Umbilical cord (tissue), 2 donors: ENCODE data around the gene SGIP1. TPM values are rescaled to one million over a fixed set of nuclear protein-coding genes. Genes with fewer than 3 reads are reported as not detected.

Experiments
- DNase-seq: peaks from one replicate; pipeline ENCODE4 v3.0.0-alpha.2; 2015; ENCODE audit warnings: low spot score
- total RNA-seq: library from RNA; depleted of rRNA; stranded (reverse); fragments of >200 nt; gene quantifications from one replicate; pipeline ENCODE4 v1.2.3, GENCODE V29; 2014; ENCODE audit warnings: low replicate concordance; ENCODE audit not compliant: insufficient read depth

Gene SGIP1
- total RNA-seq, 1 donor from 2014 or later = 4.3 TPM

DNA sequence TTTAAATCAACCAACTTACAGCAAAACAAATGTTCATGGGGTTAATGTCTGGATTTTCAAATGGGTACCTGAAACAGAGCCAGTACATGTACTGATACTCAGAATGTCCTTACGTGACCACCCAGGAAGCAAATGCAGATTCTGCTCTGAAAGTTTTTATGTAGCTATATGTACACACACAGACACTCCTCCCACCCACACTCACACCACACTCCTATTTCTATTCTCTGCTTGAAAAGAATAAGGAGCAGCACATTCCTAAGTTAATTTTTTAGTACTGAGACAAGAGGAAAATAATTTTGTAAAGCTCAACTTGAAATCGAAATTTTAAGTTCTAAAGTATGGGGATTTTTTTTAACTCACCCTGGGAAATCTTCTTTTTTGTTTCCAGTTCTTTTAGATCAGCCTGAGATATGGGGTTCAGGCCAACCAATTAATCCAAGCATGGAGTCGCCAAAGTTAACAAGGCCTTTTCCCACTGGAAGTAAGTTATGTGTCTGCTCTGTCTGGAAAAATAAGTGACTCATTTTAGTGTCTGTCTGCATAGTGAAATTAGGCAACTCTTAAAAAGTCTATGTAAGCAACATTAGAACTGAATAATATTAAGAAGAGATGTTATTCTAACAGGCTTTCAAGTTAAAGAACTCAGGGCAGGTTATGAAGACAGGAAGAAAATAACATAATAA is 142.8 kb downstream of the SGIP1 start:
- peak; percentile 87 for DNase-seq

DNA sequence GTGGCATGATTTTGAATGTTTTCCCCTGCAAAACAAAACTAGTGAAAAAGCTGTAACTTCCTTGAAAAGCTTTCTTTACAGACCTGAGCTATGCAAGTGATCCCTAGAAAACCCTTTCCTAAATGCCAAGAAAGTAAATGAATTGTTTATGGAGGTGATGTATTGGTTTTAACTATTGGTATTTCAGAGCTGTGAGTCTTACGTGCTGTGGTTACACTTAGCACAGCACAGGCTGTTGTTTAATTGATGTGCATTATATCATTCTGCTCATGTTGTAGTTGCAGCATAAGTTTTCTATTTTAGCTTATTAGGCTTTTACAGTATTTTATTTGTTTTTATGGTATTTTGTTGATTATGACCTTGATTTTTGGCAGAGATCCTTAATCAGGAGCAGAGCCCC is 144.2 kb downstream of the SGIP1 start:
- no peak for DNase-seq

DNA sequence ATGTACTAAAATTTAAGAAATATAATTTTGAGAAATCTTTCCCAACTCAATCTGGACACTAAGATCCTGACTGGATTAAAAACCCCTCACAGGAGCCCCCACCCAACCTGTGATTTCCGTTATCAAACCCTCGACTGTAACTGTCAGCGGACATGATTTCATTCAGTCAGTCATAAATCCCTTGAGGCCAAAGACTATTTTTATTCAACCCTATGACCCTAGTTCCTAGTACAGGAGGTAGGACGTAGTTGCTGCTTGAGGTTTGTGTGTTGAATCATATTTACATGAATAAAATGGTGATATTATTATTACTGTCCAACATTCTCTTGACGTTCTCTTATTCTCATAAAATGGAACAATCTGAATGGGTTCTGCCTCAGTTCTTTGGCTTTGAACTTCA is 145.2 kb downstream of the SGIP1 start:
- DNase-seq = no peak

DNA sequence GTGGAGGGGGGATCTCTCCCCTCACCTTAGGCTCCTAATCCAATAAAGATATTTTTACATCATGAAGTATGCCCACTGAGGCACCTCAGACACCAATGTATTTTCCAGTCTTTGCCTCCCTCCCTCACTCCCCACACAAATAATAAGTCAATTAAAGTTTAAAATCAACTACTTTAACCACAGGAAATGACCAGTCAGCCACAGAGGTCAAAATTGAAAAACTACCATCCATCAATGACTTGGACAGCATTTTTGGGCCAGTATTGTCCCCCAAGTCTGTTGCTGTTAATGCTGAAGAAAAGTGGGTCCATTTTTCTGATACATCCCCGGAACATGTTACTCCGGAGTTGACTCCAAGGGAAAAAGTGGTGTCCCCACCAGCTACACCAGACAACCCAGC is 147.7 kb downstream of the SGIP1 start:
- no peak for DNase-seq

DNA sequence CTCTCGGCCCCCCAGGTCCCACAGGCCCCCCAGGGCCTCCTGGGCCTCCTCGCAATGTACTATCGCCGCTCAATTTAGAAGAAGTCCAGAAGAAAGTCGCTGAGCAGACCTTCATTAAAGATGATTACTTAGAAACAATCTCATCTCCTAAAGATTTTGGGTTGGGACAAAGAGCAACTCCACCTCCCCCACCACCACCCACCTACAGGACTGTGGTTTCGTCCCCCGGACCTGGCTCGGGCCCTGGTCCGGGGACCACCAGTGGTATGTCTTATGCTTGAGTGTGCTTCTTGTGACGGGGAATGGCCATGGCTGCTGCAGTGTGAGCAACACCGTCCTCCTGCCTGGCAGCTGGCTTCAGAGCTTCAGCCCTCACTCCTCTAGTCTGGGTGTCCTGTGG is 148.2 kb downstream of the SGIP1 start:
- no peak for DNase-seq

DNA sequence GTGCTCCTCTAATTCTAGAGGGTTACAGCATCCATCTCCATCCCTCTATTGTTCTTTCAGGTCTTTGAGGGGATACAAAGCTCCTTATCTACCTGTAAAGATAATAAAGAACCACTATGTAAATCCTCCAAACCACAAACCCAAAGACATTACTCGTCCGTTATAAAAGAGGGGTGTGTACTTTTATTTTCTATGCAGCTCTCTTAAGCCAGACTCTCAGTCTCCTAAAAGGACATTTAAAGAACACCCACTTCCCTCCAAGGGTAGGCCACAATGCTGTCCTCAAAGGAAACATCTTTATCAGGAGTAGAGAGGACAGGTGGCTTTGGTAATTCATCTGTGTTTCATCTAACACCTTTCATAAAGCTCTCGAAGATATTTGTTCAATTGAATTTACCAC is 150.4 kb downstream of the SGIP1 start:
- DNase-seq = no peak

DNA sequence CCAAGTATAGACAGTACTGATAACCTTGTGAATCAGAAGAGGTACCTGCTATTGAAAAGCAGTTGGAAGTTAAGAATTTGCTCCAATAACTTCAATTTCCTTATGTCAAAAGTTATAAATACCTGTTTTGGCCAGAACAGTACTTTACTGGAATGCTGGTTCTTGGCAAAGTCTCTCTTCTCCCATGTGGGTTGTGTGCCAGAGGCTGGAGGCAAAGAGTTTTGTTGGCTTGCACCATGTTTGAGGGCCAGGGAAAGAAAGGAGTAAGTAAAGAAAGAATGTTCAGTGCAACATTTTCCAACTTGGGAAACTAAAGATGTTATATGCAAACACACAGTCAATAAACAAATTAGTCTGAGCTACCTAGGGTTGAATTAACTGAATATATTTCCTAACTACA is 151.3 kb downstream of the SGIP1 start:
- DNase-seq = no peak

DNA sequence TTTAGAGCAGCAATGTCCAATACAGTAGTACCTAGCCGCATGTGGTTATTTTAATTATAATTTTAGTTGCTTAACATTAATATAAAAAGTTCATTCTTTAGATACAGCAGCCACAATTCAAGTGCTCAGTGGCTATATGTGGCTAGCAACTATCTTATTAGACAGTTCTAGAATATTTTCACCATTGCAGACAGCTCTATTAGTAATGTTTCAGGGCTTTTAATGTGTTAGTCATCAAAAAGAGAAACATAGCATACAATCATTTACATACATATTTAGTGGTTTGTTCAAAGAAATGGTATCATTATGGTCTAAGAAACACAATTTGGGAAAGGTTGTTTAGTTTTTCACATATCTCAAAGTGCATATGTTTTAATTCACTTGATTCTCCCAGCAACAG is 151.7 kb downstream of the SGIP1 start:
- no peak for DNase-seq

DNA sequence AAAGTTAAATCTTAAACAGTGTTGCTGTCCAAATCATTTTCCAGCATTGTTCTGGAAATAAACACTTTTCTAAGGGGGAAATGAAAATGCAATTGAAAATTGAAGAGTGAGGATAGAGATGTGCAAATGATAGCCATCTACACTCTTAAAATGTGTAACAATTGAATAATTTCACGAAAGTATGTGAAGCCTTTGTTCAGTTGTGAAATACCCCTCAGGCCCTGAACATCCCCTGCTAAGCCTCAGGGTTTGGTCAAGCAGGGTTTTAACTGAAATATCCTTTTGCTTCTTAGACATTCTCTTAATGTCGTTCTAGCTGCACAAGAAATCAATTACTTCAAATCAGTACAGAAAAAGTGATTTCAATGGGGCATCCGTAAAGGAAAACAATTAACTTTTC is 152.5 kb downstream of the SGIP1 start:
- DNase-seq = no peak

DNA sequence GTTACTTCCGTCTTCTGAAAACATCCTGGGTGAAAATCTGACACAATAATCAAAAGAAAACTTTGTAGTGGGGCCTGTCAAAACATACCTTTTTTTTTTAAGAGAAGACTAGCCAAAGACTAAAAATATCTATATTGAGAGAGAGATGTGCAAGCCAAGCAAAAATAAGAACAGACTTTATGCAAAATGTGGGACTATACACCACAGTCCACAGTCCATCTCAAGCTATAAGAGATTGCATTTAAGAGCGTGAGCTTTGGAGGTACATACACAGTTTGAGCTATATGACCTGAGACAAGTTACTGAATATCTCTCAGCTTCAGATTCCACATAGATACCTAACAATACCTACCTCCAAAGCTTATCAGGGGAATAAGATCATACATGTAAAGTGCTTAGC is 153.4 kb downstream of the SGIP1 start:
- no peak for DNase-seq

DNA sequence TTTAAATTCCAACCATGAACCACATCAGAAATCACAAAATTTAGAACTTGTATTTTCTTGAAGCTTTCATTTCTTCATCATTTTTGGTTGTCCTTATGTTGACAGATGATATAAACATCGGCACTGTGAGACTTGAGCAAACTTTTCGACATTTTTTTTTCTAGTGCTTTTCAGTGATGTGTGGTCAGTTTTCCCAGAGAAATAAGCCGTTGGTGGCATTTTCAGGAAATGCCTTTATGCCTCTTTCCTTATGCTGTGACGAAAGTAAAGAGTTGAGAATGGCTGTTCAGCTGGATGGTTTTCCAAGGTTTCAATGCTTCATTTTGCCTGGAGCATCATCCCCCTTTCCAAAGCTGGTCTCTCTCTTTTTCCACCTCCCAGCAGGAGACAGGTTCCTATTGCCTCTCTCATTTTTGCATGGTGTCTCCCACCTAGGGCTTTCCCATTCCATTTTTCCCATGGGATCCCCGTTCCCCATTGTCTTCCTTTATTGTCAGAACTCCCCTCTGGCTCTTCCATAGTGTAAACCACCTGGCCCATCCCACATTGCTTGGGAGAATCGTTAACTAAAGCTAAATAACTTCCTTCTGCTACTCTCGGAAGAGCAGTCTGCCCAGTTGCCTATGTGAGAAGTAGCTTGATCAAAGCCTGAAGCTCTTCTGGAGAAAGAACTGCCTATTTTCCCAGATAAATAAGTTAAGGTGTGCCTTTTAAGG is 156.9 kb downstream of the SGIP1 start:
- DNase-seq = no peak

DNA sequence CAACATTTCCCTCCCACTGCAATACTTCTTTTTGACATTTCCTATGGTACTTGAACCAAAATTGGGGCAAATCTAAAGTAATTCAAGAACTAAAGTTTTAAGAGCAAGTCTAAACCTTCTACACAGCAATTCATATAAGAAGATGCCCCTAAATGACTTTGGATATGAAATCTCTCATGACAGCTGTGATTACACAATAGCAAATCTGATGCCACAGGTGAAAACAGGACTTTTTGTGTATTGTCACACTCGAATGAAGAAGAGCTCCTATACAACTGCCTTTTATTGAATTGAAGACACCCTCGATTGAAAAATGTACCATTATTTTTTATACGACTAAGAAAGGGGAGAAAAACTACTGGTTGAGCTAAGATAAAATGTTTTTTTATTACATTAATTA is 158.7 kb downstream of the SGIP1 start:
- no peak for DNase-seq

DNA sequence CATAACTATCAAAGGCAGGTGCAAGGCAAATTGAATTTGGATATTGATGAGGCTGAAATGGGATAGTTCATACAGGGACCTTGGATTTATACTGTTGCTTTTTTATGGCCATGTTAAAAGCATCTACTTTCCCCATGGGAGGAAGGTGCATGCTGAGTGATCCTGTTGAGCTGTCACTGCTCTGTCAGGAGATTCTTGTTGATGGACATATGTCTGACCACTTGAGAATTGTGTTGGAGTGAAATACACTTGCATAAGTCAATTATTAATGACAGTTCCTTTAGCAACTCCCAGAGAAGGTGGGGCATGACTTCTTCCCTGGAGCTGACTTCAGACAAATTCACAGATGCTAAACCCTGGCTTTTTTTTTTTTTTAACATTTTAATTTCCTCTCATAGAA is 159.9 kb downstream of the SGIP1 start:
- DNase-seq = no peak

DNA sequence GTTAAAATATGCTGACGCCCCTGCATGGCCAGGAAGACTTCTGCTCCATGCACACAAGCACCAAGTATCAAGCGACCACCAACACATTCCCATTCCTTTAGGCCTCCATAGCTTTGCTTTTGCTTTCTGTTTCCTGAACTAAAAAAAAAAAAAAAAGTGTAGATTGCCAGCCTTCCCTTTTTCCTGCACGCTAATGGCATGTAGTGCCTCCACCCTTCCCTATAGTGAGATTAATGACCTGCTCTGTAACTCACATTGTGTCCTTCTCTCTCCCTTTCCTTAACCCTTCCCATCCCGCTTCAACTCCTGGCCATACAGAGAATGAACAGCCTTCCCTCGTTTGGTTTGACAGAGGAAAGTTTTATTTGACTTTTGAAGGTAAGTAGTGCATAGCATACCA is 161.2 kb downstream of the SGIP1 start:
- peak; percentile 14 for DNase-seq

DNA sequence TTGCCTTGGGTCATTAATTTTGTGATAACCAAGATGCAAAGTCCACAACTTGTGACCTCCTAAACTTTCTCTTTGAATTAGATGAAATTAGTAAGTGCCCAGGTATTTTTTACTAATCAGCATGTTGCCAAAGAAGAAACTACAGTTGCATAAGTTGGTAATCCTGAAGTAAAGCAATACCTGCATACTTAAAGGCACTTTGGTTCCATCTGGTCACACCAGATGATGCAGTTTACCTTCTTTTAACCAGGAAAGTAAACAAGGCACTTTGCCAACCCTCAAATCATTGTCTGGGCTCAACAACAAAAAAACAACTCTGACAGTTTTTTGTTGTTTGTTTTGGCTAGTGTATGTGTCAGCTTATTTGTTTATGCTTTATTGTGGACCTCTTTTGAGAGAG is 162.8 kb downstream of the SGIP1 start:
- no peak for DNase-seq

DNA sequence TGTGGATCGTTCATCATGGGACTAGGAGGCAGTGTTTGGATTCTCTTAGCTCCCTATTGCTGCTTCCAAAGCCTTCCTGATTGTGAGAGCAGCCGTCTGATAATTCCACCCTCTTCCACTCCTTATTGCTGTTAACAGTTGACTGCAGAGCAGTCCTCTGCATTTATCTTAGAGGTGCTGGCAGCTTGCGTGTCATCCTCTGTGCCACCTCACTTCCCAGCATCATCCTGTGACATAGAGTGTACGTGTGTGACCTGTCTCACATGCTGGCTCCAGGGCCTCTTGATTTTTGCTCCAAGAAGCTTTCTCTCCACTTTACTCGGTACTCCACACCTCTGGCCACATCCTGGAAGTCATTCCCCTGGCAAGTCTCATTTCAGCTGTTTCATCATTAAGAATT is 165.3 kb downstream of the SGIP1 start:
- DNase-seq = no peak

DNA sequence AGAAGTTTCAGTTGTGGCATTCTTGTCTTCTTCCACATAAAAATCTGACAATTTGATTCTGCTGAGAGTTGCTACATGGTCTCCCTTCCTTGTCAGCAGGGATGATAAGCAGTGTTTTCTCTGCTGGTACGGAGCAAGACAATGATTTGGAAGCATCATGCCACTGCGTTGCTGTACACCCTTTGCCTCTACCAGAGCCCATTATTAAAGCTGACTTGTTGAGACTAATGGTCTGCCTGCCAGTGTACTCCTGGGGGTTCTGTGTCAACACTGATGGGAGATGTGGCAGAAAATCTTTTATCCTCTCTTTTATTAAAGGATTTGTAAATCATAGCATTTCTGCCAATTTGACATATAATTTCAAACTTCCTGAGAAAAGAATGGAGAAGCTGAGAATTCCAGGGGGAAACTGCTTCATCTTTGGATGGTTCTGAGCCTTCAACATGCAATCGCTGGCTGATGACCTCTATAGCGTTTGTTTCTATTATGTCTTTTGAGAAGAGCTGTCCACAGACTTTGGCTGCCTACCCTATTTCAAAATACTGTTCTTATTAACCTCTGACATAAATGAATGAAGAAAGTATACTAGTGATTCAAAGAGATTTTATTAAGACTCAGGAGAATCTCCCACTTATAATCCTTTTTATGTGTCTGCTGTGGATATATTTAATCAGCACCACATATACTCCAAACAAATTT is 170.4 kb downstream of the SGIP1 start:
- DNase-seq = no peak

DNA sequence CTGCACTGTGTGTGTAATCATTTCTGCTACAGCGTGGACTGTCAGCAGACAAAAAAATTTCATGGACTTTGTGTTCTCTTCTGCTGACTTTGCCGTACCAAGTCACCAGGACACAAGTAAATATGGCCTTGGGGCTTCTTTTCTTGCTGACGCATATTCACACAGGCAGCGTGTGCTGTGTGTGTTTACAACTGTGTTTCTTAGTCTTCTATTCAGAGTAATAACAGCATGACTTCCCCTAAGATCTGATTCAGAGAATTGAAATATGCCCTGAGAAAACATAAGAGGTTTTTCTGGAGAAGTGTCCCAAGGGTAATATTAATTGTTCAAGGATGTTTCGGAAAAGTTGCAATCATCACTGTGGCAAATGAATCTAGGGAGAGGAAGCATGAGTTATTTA is 171.2 kb downstream of the SGIP1 start:
- no peak for DNase-seq

DNA sequence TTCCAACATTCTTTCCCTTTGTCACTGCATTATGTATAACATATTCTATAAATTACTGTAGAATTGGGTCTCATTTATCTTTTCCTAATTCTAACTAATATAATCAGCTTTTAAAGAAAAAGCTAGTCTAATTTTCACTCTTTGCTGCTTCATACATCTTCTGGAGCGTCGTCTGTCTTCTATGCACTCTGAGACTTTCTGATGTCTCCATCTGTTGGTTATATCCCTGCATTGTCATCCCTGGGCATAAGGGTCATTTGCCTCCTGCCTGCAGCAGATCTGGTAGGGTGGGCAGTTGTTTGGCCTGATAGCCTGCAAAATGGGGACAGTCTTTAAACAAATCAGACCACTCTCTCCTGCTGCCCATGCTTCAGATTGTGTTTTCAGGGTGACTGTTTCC is 177.5 kb downstream of the SGIP1 start:
- DNase-seq = no peak

DNA sequence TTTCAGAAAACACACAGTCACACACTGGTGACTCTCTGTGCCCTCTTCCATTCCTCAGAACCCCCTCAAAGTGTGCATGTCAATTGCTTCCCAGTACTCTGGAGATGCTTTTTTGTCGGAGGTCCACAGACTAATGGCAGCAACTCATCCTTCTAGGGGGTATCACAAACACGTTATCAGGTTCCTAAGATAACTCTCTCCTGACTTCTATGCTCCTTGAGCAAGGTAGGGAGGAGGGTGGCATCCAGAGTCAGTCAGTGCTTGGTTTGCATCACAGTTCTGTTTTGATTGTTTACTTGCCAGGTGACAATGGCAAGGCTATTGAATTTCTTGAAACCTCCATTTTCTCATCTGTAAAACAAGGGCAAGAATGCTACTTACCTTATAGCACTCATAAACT is 178.9 kb downstream of the SGIP1 start:
- DNase-seq = no peak

DNA sequence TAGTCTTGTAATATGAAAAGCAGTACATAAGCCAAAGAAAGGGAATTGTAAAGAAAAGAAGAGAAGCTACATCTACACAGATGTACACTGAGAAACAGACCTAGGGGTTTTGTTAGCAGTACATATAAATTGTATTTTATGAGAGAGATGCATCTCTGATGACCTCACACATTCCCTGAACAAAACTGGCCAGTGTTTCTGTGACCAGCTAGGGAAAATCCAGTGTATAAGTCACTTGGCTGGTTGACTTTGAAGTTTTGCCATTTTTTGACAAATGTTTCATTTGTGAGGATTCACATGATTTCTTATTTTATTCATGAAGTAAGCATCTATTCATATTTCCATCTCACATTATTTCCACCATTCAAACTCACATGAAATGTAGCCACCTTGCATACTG is 190.0 kb downstream of the SGIP1 start:
- peak; percentile 29 for DNase-seq

DNA sequence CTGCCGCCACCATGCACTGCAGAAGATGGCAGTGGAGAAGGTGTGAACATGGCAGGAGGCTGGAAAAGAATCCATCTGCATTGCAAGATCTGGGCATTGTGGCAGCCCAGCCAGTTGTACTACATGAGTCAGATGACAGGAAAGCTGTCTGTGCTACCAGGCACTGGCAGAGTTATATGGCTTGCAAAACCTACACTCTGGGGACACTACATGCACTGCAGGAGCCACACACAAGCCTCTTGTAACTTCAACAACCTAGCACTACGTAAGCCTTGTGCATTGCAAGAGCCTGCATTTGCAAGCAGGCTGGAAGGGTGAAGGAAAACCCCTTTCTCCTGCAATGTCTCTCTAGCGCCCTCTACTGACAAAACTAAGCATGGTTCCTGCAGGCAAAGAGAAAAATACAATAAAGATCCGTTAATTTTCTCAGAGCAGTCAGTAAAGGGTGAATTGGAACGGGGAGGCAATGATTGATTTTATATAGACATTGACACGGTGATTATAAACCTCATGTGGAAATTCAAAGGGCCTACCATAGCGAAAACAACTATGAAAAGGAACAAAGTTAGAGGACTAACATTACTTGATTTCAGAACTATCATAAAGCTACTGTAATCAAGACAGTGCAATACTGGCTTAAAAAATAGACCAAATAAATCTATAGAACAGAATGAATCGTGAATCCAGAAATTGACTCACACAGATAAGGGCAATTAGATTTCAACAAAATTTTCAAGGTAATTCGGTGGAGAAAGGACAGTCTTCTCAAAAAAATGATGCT is 192.1 kb downstream of the SGIP1 start:
- peak; percentile 72 for DNase-seq
